ENCODE results near the gene PLEKHA1.

Gene PLEKHA1

GRCh38 chr10:122466951-122467381 is 92.5 kb downstream of the PLEKHA1 start:
- no peak for DNase-seq (ENCODE audit: low spot score)

GRCh38 chr10:122467701-122468100 is 93.2 kb downstream of the PLEKHA1 start:
- no peak for TF ChIP-seq CTCF (IDR thresholded peaks at IDR 0.05; ENCODE audit: extremely low read depth, missing control alignments)
- DNase-seq (ENCODE audit: low spot score), result no peak

More at GRCh38 chr10:122466951-122467381, 92.5 kb downstream of the PLEKHA1 start:
- no peak for TF ChIP-seq CTCF (IDR thresholded peaks at IDR 0.05; ENCODE audit: extremely low read depth, missing control alignments)

GRCh38 chr10:122468307-122468925 is 93.9 kb downstream of the PLEKHA1 start:
- no peak for TF ChIP-seq CTCF (IDR thresholded peaks at IDR 0.05; ENCODE audit: extremely low read depth, missing control alignments)

GRCh38 chr10:122468926-122469781 is 94.6 kb downstream of the PLEKHA1 start:
- no peak for DNase-seq (ENCODE audit: low spot score)
- no peak for TF ChIP-seq CTCF (IDR thresholded peaks at IDR 0.05; ENCODE audit: extremely low read depth, missing control alignments)

More at GRCh38 chr10:122468307-122468925, 93.9 kb downstream of the PLEKHA1 start:
- DNase-seq (ENCODE audit: low spot score), result no peak

- no peak for TF ChIP-seq CTCF (IDR thresholded peaks at IDR 0.05; ENCODE audit: extremely low read depth, missing control alignments)
- no peak for DNase-seq (ENCODE audit: low spot score)
Observed at GRCh38 chr10:122469848-122470247, 95.3 kb downstream of the PLEKHA1 start.

GRCh38 chr10:122471531-122472177 is 97.1 kb downstream of the PLEKHA1 start:
- no peak for DNase-seq (ENCODE audit: low spot score)
- TF ChIP-seq CTCF (IDR thresholded peaks at IDR 0.05; ENCODE audit: extremely low read depth, missing control alignments), result no peak

GRCh38 chr10:122473116-122473515 is 98.6 kb downstream of the PLEKHA1 start:
- DNase-seq (ENCODE audit: low spot score), result no peak
- no peak for TF ChIP-seq CTCF (IDR thresholded peaks at IDR 0.05; ENCODE audit: extremely low read depth, missing control alignments)

Data from GM20000 (cell line).